ENCODE results near the gene GARIN3.
A peak's percentile ranks its signal among the peaks of the same experiment; 100 is the strongest.

- TF ChIP-seq REST (IDR thresholded peaks at IDR 0.05; ENCODE audit: insufficient replicate concordance, low read depth), result no peak
- TF ChIP-seq SPI1 (IDR thresholded peaks at IDR 0.05; ENCODE audit: borderline replicate concordance, low read depth), result peak; percentile 17; the same call in 1 of the 2 replicates
- no peak for TF ChIP-seq POLR2AphosphoS5 (IDR thresholded peaks at IDR 0.05; ENCODE audit: low read depth)
- TF ChIP-seq, protein P1, sequence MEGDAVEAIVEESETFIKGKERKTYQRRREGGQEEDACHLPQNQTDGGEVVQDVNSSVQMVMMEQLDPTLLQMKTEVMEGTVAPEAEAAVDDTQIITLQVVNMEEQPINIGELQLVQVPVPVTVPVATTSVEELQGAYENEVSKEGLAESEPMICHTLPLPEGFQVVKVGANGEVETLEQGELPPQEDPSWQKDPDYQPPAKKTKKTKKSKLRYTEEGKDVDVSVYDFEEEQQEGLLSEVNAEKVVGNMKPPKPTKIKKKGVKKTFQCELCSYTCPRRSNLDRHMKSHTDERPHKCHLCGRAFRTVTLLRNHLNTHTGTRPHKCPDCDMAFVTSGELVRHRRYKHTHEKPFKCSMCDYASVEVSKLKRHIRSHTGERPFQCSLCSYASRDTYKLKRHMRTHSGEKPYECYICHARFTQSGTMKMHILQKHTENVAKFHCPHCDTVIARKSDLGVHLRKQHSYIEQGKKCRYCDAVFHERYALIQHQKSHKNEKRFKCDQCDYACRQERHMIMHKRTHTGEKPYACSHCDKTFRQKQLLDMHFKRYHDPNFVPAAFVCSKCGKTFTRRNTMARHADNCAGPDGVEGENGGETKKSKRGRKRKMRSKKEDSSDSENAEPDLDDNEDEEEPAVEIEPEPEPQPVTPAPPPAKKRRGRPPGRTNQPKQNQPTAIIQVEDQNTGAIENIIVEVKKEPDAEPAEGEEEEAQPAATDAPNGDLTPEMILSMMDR (IDR thresholded peaks at IDR 0.05; ENCODE audit: insufficient read depth, low read length), result no peak
Observed at GRCh38 chr5:157130925-157131324, 35.1 kb downstream of the GARIN3 start.
